Lower leg skin (tissue), 4 donors: ENCODE results near the gene RIPPLY3. TPM values are rescaled to one million over a fixed set of nuclear protein-coding genes. Genes with fewer than 3 reads are reported as not detected.

Source experiments
- DNase-seq, 2 donors: peaks; one replicate each; pipeline ENCODE4 v3.0.0-alpha.2; 2019; ENCODE audit warnings: low spot score in 2 of 2
- H3K4me3 ChIP-seq: fragments of 200-600 bp; sonication (generic); 2 replicates; pipeline ENCODE4 v1.5.1; 2017; ENCODE audit warnings: mild to moderate bottlenecking, low read depth; ENCODE audit not compliant: poor library complexity, severe bottlenecking
- CTCF ChIP-seq, 3 donors: fragments of 450-650 bp; IDR thresholded peaks; one replicate each; pipeline ENCODE4 v1.5.1; 2016; ENCODE audit warnings: antibody characterized with exemption in 3 of 3, mild to moderate bottlenecking in 3 of 3, moderate library complexity in 2 of 3
- POLR2A ChIP-seq, 2 donors: fragments of 450-650 bp; IDR thresholded peaks; one replicate each; pipeline ENCODE4 v1.6.1; 2016 to 2017; ENCODE audit warnings: antibody characterized with exemption in 2 of 2, mild to moderate bottlenecking in 1 of 2, moderate library complexity in 1 of 2
- WGBS, 2 donors: methylation state at CpG; one replicate each; pipeline ENCODE4 v1.1.5; 2018; 5-methylcytosine and 5-hydroxymethylcytosine counted together
- intact Hi-C: fragments of 100-400 bp; cut with DNase I; formaldehyde crosslinking; loops from one replicate; pipeline ENCODE4 v1.15.0; 2023; ENCODE audit warnings: low total_unique reads
- total RNA-seq, 4 donors: library from RNA; depleted of rRNA; stranded (reverse); fragments of >200 nt; gene quantifications; one replicate each; pipeline ENCODE4 v1.1.0, GENCODE V29; 2016

RIPPLY3 gene
- total RNA-seq, 4 donors from 2014 or later = not detected

GRCh38 chr21:37065561-37066177 lies 59.2 kb downstream of the RIPPLY3 start:
- no peak for TF ChIP-seq CTCF (IDR thresholded peaks at IDR 0.05)
- TF ChIP-seq POLR2A (IDR thresholded peaks at IDR 0.05) = no peak
- no peak overlapping the region for H3K4me3 ChIP-seq
- intact Hi-C loops = no loop called here
- 92 to 95% methylated on average over 9 of the region's 9 CpGs for WGBS, 2 donors
- DNase-seq = no peak

Other genes with a start within 250 kb of the RIPPLY3 start
- 10 to 100 TPM in 2 of 4 donors, 1 to 10 TPM in 2; 3.1 to 19.4 (median 8.9) TPM for gene HLCS, start 40.0 kb upstream of the RIPPLY3 start, total RNA-seq
- 10 to 100 TPM in 3 of 4 donors, 1 to 10 TPM in 1; 6.0 to 17.5 (median 13.2) TPM for gene PIGP, start 66.4 kb downstream of the RIPPLY3 start, total RNA-seq
- 100 to 1,000 TPM in 1 of 4 donors, 10 to 100 TPM in 3; 77.6 to 111 (median 92.0) TPM for gene TTC3, start 66.6 kb downstream of the RIPPLY3 start, total RNA-seq